ENCODE measurements around the gene SYNDIG1. TPM values are rescaled to one million over a fixed set of nuclear protein-coding genes. Genes with fewer than 3 reads are reported as not detected.
A peak's percentile ranks its signal among the peaks of the same experiment; 100 is the strongest.

The SYNDIG1 gene
- total RNA-seq, 1 experiment from 2014 or later, result 5.4 TPM

- H3K4me1 Mint-ChIP-seq, result peaks cover 22 to 27% of the 10 kb centered on the region in 2 experiments
- TF ChIP-seq CTCF (conservative IDR thresholded peaks at IDR 0.05), result no peak
- H2AFZ ChIP-seq (ENCODE audit: low read length), result no peak overlapping the region
Measured at GRCh38 chr20:24608926-24609667, 139.7 kb downstream of the SYNDIG1 start.

More at GRCh38 chr20:24608926-24609667, 139.7 kb downstream of the SYNDIG1 start:
- Histone ChIP-seq H3K23ac (ENCODE audit: insufficient read length, low read depth, low read length) (no peak overlapping the region), H3K27ac (ENCODE audit: insufficient read length, low read depth, low read length) (no peak overlapping the region), H3K4me1 (ENCODE audit: insufficient read depth, low read length) (peaks cover 6% of the 10 kb centered on the region; the same call in 1 of the 2 replicates), H2AK5ac (ENCODE audit: insufficient read length, low read length) (no peak overlapping the region), H3K9me3 (ENCODE audit: control insufficient read depth, low read depth, low read length) (no peaks in the 10 kb centered on the region), H3T11ph (ENCODE audit: low read length) (no peak overlapping the region), H2BK120ac (ENCODE audit: low read depth, low read length, poor library complexity, severe bottlenecking) (no peak overlapping the region), H2BK5ac (ENCODE audit: insufficient read length, low read length) (no peak overlapping the region), H3K23me2 (ENCODE audit: insufficient read length, low read depth, low read length, poor library complexity, severe bottlenecking) (no peaks in the 10 kb centered on the region), H3K56ac (ENCODE audit: insufficient read length, low read depth, low read length) (no peak overlapping the region), H4K20me1 (ENCODE audit: control insufficient read depth, insufficient read depth, insufficient read length) (no peaks in the 10 kb centered on the region), H2BK15ac (ENCODE audit: low read depth, low read length) (no peak overlapping the region), H2BK20ac (ENCODE audit: low read depth, low read length, poor library complexity, severe bottlenecking) (no peak overlapping the region), H3K4me2 (ENCODE audit: insufficient read depth, insufficient read length, low read length) (no peak overlapping the region), H3K14ac (ENCODE audit: insufficient read depth, low read length) (no peak overlapping the region), H3K18ac (ENCODE audit: insufficient read length, low read depth, low read length) (no peak overlapping the region), H4K8ac (replicated peaks; ENCODE audit: insufficient read length, low read depth, low read length) (no peak overlapping the region), H4K5ac (ENCODE audit: insufficient read length, low read depth, low read length) (no peak overlapping the region), H2BK12ac (ENCODE audit: insufficient read length, low read depth, low read length) (no peak overlapping the region), H3K79me2 (ENCODE audit: insufficient read depth, low read length) (no peaks in the 10 kb centered on the region), H4K91ac (ENCODE audit: insufficient read length, low read depth, low read length) (no peak overlapping the region), H3K27me3 (ENCODE audit: insufficient read depth, low read length) (no peaks in the 10 kb centered on the region), H3K9ac (ENCODE audit: extremely low read depth, insufficient read length, low read length) (no peak overlapping the region), H3K79me1 (ENCODE audit: insufficient read depth, low read depth, low read length, poor library complexity, severe bottlenecking) (no peaks in the 10 kb centered on the region), H3K4ac (ENCODE audit: low read depth, low read length) (no peak overlapping the region)
- DNase-seq, result no peak
- H3K36me3 Mint-ChIP-seq (ENCODE audit: insufficient read depth in 1 of 3, low read depth in 3 of 3), result peaks cover 0 to 2% (median 0%) of the 10 kb centered on the region in 3 experiments; a peak in 2 of 7 replicates
- H3K9me3 Mint-ChIP-seq, result no peaks in the 10 kb centered on the region
- no peaks in the 10 kb centered on the region; the same call in none of the 2 replicates for H3K27me3 Mint-ChIP-seq (ENCODE audit: low read depth)
- WGBS (ENCODE audit: extremely low coverage, insufficient read length, low lambda C conversion rate), result no CpG with 5 or more reads among the region's 9 CpGs
- no peak overlapping the region for H3K4me3 Mint-ChIP-seq
- H3K27ac Mint-ChIP-seq, result peak overlapping the region in 1 of 3 experiments; percentile 1; a peak in 1 of 7 replicates
